ENCODE data around the gene SSBP2.

SSBP2 gene

DNA sequence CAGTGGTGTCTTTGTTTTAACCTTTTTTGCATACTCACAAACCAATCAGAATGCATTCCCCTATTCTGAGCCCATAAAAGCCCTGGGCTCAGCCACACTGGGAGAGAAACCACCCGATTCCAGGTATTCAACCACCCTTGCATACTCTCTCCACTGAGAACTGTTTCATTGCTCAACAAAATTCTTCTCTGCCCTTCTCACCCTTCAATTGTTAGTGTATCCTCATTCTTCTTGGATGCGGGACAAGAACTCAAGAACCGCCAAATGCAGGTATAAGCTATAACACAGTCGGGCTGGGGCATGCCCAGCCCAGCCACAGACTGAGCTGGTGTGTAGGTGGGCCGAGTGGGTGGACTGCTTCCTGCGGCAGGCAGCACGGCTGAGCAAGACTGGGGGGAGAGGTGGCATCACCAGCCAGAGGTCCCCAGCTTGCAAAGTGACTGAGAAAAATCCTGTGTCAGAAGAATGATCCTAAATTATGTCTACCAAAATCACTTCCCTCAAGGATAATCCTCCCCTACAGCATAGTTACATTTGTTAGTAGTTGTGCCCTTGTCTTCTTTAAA lies 141.0 kb downstream of the SSBP2 start:
- Histone ChIP-seq H3K4me1 (ENCODE audit: insufficient read depth, low read length) (peaks cover 42% of the 10 kb centered on the region), H3K4me2 (ENCODE audit: insufficient read depth, low read length) (no peak overlapping the region), H3K27ac (ENCODE audit: low read length) (peak overlapping the region; percentile 40; the same call in 1 of the 2 replicates), H3K27me3 (ENCODE audit: insufficient read depth, low read length, poor library complexity) (no peaks in the 10 kb centered on the region), H3K4me3 (ENCODE audit: low read depth in 1 of 2, low read length in 2 of 2) (no peak overlapping the region), H3K9me3 (ENCODE audit: insufficient read depth, low read length, severe bottlenecking) (peaks cover 35% of the 10 kb centered on the region), H3K79me2 (ENCODE audit: insufficient read depth, low read length) (peaks cover 94% of the 10 kb centered on the region), H3K9ac (ENCODE audit: low read depth, low read length) (no peak overlapping the region), H3K36me3 (ENCODE audit: insufficient read depth, low read length) (peaks cover 76% of the 10 kb centered on the region), H2AFZ (ENCODE audit: low read depth, low read length) (no peak overlapping the region), H4K20me1 (ENCODE audit: insufficient read depth, low read length) (no peaks in the 10 kb centered on the region)
- TF ChIP-seq, protein P1, sequence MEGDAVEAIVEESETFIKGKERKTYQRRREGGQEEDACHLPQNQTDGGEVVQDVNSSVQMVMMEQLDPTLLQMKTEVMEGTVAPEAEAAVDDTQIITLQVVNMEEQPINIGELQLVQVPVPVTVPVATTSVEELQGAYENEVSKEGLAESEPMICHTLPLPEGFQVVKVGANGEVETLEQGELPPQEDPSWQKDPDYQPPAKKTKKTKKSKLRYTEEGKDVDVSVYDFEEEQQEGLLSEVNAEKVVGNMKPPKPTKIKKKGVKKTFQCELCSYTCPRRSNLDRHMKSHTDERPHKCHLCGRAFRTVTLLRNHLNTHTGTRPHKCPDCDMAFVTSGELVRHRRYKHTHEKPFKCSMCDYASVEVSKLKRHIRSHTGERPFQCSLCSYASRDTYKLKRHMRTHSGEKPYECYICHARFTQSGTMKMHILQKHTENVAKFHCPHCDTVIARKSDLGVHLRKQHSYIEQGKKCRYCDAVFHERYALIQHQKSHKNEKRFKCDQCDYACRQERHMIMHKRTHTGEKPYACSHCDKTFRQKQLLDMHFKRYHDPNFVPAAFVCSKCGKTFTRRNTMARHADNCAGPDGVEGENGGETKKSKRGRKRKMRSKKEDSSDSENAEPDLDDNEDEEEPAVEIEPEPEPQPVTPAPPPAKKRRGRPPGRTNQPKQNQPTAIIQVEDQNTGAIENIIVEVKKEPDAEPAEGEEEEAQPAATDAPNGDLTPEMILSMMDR (IDR thresholded peaks at IDR 0.05; ENCODE audit: borderline replicate concordance, extremely low read depth, low read length, poor library complexity, severe bottlenecking), result no peak
- TF ChIP-seq EZH2 (IDR thresholded peaks at IDR 0.05; ENCODE audit: borderline replicate concordance, low read depth, low read length, severe bottlenecking), result no peak
- no peak; the same call in 2 of the 3 replicates for ATAC-seq (ENCODE audit: insufficient read depth, low read depth)
- DNase-seq, result no peak

DNA sequence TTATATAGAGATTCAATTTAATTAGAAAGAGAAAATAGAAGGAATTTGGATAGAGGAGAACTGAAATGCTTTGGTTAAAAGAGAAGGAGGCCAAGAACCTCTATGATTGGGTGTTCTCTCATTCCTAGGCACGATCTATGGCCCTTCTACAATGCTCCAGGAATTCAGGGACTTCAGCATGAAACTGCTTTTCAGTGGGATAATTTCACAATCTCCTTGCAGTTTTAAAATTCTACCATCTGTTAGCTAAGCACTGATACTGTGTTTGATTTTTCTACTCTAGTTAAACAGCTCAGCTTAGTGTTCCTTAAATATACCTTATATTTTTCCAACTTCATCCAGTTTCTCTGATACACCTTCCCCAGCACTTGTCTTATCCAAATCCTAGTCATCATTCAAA lies 141.9 kb downstream of the SSBP2 start:
- peak overlapping the region; percentile 40; the same call in 1 of the 2 replicates for H3K27ac ChIP-seq (ENCODE audit: low read length)
- H4K20me1 ChIP-seq (ENCODE audit: insufficient read depth, low read length), result no peaks in the 10 kb centered on the region
- peaks cover 96% of the 10 kb centered on the region for H3K79me2 ChIP-seq (ENCODE audit: insufficient read depth, low read length)
- H3K9ac ChIP-seq (ENCODE audit: low read depth, low read length), result no peak overlapping the region
- H3K4me3 ChIP-seq (ENCODE audit: low read depth in 1 of 2, low read length in 2 of 2), result no peak overlapping the region
- H3K9me3 ChIP-seq (ENCODE audit: insufficient read depth, low read length, severe bottlenecking), result peaks cover 32% of the 10 kb centered on the region
- no peak for DNase-seq
- H3K36me3 ChIP-seq (ENCODE audit: insufficient read depth, low read length), result peaks cover 75% of the 10 kb centered on the region
- TF ChIP-seq, protein P1 (IDR thresholded peaks at IDR 0.05; ENCODE audit: borderline replicate concordance, extremely low read depth, low read length, poor library complexity, severe bottlenecking), result no peak
- TF ChIP-seq EZH2 (IDR thresholded peaks at IDR 0.05; ENCODE audit: borderline replicate concordance, low read depth, low read length, severe bottlenecking), result no peak
- no peaks in the 10 kb centered on the region for H3K27me3 ChIP-seq (ENCODE audit: insufficient read depth, low read length, poor library complexity)
- no peak overlapping the region for H2AFZ ChIP-seq (ENCODE audit: low read depth, low read length)
- H3K4me1 ChIP-seq (ENCODE audit: insufficient read depth, low read length), result peaks cover 52% of the 10 kb centered on the region
- H3K4me2 ChIP-seq (ENCODE audit: insufficient read depth, low read length), result no peak overlapping the region
- no peak for ATAC-seq (ENCODE audit: insufficient read depth, low read depth)

DNA sequence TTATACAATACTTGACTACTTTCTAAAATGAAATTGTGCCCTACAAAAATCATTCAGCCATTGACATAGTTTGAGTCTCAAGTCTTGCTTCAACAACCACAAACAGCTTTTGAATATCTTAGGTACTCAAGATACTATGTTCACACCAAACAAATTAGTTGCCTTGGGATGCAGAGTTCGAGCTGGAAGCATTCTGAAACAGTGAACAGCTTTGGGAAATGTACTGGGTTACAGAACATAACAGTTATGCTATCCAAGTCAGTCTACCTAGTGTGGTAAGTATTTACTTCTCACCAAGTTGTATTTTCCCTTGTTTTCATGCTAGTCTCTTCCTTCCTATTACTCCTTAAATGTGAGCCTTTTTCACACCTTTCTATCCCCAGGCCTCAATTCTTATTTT lies 143.2 kb downstream of the SSBP2 start:
- Histone ChIP-seq H3K79me2 (ENCODE audit: insufficient read depth, low read length) (peaks cover 97% of the 10 kb centered on the region), H3K36me3 (ENCODE audit: insufficient read depth, low read length) (peaks cover 75% of the 10 kb centered on the region), H3K9me3 (ENCODE audit: insufficient read depth, low read length, severe bottlenecking) (peaks cover 24% of the 10 kb centered on the region), H4K20me1 (ENCODE audit: insufficient read depth, low read length) (no peaks in the 10 kb centered on the region), H2AFZ (ENCODE audit: low read depth, low read length) (no peak overlapping the region), H3K27ac (ENCODE audit: low read length) (peak overlapping the region; percentile 44), H3K4me2 (ENCODE audit: insufficient read depth, low read length) (no peak overlapping the region), H3K4me1 (ENCODE audit: insufficient read depth, low read length) (peaks cover 55% of the 10 kb centered on the region), H3K27me3 (ENCODE audit: insufficient read depth, low read length, poor library complexity) (no peaks in the 10 kb centered on the region), H3K9ac (ENCODE audit: low read depth, low read length) (no peak overlapping the region), H3K4me3 (ENCODE audit: low read depth in 1 of 2, low read length in 2 of 2) (no peak overlapping the region)
- no peak for DNase-seq
- TF ChIP-seq EZH2 (IDR thresholded peaks at IDR 0.05; ENCODE audit: borderline replicate concordance, low read depth, low read length, severe bottlenecking), result no peak
- TF ChIP-seq, protein P1 (IDR thresholded peaks at IDR 0.05; ENCODE audit: borderline replicate concordance, extremely low read depth, low read length, poor library complexity, severe bottlenecking), result no peak
- ATAC-seq (ENCODE audit: insufficient read depth, low read depth), result no peak; the same call in 2 of the 3 replicates
